ENCODE measurements around the gene HAS3. TPM values are rescaled to one million over a fixed set of nuclear protein-coding genes. Genes with fewer than 3 reads are reported as not detected.
"Not testable (repeated sequence)": the region's sequence is repeated elsewhere in the genome, so short reads cannot be mapped to it uniquely, and the experiment has no call there.

HAS3 gene
- total RNA-seq, 2 donors from 2014 or later, result 0.11 to 0.28 TPM

- Histone ChIP-seq H3K27ac (no peak overlapping the region), H3K4me3 (no peak overlapping the region), H3K9me3 (no peaks in the 10 kb centered on the region), H3K4me1 (peaks cover 0 to 13% of the 10 kb centered on the region in 2 donors), H3K36me3 (peaks cover 37% of the 10 kb centered on the region), H3K27me3 (no peaks in the 10 kb centered on the region)
- DNase-seq (ENCODE audit: low spot score), result no peak
- no peak for TF ChIP-seq CTCF (IDR thresholded peaks at IDR 0.05)
Observed at GRCh38 chr16:69119536-69119935, 14.1 kb downstream of the HAS3 start.

- peaks cover 32% of the 10 kb centered on the region for H3K36me3 ChIP-seq
- no peaks in the 10 kb centered on the region for H3K9me3 ChIP-seq
- no peak overlapping the region for H3K27ac ChIP-seq
- H3K27me3 ChIP-seq, result no peaks in the 10 kb centered on the region
- no peak overlapping the region for H3K4me3 ChIP-seq
- no peak for TF ChIP-seq CTCF (IDR thresholded peaks at IDR 0.05)
- DNase-seq (ENCODE audit: low spot score), result no peak
- peaks cover 0 to 13% of the 10 kb centered on the region in 2 donors for H3K4me1 ChIP-seq
Observed at GRCh38 chr16:69120096-69120664, 14.7 kb downstream of the HAS3 start.

GRCh38 chr16:69123910-69124309, 18.5 kb downstream of the HAS3 start:
- Histone ChIP-seq H3K4me3 (no peak overlapping the region), H3K27ac (no peak overlapping the region), H3K4me1 (peaks cover 0 to 11% of the 10 kb centered on the region in 2 donors), H3K9me3 (no peaks in the 10 kb centered on the region), H3K36me3 (peaks cover 27% of the 10 kb centered on the region), H3K27me3 (no peaks in the 10 kb centered on the region)
- no peak for DNase-seq (ENCODE audit: low spot score)
- TF ChIP-seq CTCF (IDR thresholded peaks at IDR 0.05), result peak; percentile 59 to 72

- H3K27me3 ChIP-seq; H3K4me3 ChIP-seq; H3K9me3 ChIP-seq; H3K4me1 ChIP-seq; DNase-seq (ENCODE audit: low spot score); H3K27ac ChIP-seq: not testable (repeated sequence)
- peaks cover 22% of the 10 kb centered on the region for H3K36me3 ChIP-seq
Observed at GRCh38 chr16:69124406-69124805, 19.0 kb downstream of the HAS3 start.

- DNase-seq (ENCODE audit: low spot score); H3K27ac ChIP-seq; H3K27me3 ChIP-seq; H3K4me3 ChIP-seq; H3K9me3 ChIP-seq: not testable (repeated sequence)
- Histone ChIP-seq H3K36me3 (peaks cover 17% of the 10 kb centered on the region), H3K4me1 (peaks cover 0 to 12% of the 10 kb centered on the region in 2 donors)
Observed at GRCh38 chr16:69124961-69125360, 19.5 kb downstream of the HAS3 start.

GRCh38 chr16:69126221-69126620, 20.8 kb downstream of the HAS3 start:
- Histone ChIP-seq H3K9me3 (no peaks in the 10 kb centered on the region), H3K4me1 (peaks cover 0 to 20% of the 10 kb centered on the region in 2 donors), H3K4me3 (no peak overlapping the region), H3K27me3 (no peaks in the 10 kb centered on the region), H3K36me3 (peaks cover 5% of the 10 kb centered on the region), H3K27ac (no peak overlapping the region)
- TF ChIP-seq CTCF (IDR thresholded peaks at IDR 0.05), result no peak
- no peak for DNase-seq (ENCODE audit: low spot score)

GRCh38 chr16:69126801-69127200, 21.3 kb downstream of the HAS3 start:
- H3K4me3 ChIP-seq; H3K27ac ChIP-seq; H3K27me3 ChIP-seq; H3K9me3 ChIP-seq; DNase-seq (ENCODE audit: low spot score); H3K36me3 ChIP-seq: not testable (repeated sequence)
- H3K4me1 ChIP-seq, result peaks cover 0 to 24% of the 10 kb centered on the region in 2 donors

All from right atrium auricular region (tissue), 2 donors.